SK-N-SH (cell line): Measurements from ENCODE around the gene BID.

Experiments
- EZH2phosphoT487 ChIP-seq: fragments of 200-600 bp; sonication (generic); IDR thresholded peaks from 2 replicates; pipeline ENCODE4 v1.6.1; 2017; ENCODE audit warnings: low read depth, mixed run types, mild to moderate bottlenecking, antibody characterized with exemption, moderate library complexity, borderline replicate concordance
- FOXM1 ChIP-seq: IDR thresholded peaks from 2 replicates; pipeline ENCODE4 v1.4.0; 2012; ENCODE audit warnings: low read depth, mild to moderate bottlenecking
- MXI1 ChIP-seq: IDR thresholded peaks from 2 replicates; pipeline ENCODE4 v1.6.1; 2012; ENCODE audit warnings: mild to moderate bottlenecking, low read depth, low read length, improper control_type of control experiment
- NRF1 ChIP-seq: IDR thresholded peaks from 2 replicates; pipeline ENCODE4 v1.6.1; 2012; ENCODE audit warnings: low read depth, mild to moderate bottlenecking, low read length
- POLR2AphosphoS5 ChIP-seq: IDR thresholded peaks from 2 replicates; pipeline ENCODE4 v1.6.1; 2012; ENCODE audit warnings: low read depth, low read length
- RFX5 ChIP-seq: IDR thresholded peaks from 2 replicates; pipeline ENCODE4 v1.6.1; 2012; ENCODE audit warnings: mild to moderate bottlenecking, improper control_type of control experiment, low read length
- SIN3A ChIP-seq: IDR thresholded peaks from 2 replicates; pipeline ENCODE4 v1.6.1; 2012; ENCODE audit warnings: low read depth, mild to moderate bottlenecking, low read length, moderate library complexity, borderline replicate concordance
- TCF12 ChIP-seq: IDR thresholded peaks from 2 replicates; pipeline ENCODE4 v1.4.0; 2012
- TF ChIP-seq, protein P1 (sequence below): fragments of 200-600 bp; sonication (generic); IDR thresholded peaks from 2 replicates; pipeline ENCODE4 v1.6.1; 2017; ENCODE audit warnings: antibody characterized with exemption, mild to moderate bottlenecking, moderate library complexity
- TF ChIP-seq, protein P2 (sequence below): fragments of 150-350 bp; IDR thresholded peaks from 2 replicates; pipeline ENCODE4 v1.6.1; 2017; ENCODE audit warnings: antibody characterized with exemption, low read length, low read depth, borderline replicate concordance

DNA sequence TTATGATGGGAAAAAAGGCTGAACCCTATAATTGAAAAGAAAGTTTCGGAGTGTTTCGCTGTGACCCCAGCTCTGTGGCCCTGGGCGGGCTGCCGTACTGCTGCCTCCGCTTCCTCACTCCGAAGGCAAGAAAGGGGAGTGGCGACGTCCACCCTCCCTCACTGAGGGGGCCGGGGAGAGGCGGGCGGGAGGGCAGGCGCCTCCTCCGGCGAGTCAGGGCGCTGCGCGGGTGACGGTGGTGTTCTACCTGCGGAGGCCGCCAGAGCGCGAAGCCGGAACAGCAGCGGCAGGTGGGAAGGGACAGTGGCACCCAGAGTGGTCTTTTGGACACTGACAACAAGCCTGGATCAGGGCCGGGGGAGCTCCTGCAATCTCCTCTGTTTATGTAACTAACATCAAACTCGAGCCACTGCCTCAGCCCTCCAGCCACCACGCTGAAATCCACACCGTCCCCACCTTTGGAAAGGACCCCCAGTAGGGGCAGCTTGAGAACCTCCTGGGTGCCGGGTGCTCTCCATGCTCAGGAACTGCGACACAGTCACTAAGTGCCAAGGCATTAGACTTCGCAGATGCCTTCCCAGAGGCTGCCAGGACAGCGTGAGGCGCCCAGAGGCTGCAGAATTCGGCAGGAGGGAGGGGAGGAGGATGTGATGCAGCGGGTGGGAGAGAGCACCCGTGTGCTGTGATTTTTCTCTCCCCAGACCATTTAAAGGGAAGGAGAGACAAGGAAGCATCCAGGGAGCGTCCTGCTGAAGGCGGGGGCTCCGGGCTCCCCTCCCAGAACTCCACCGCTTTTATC is 25.5 kb downstream of the BID start:
- no peak for TF ChIP-seq POLR2AphosphoS5
- TF ChIP-seq EZH2phosphoT487, result no peak
- TF ChIP-seq, protein P1, sequence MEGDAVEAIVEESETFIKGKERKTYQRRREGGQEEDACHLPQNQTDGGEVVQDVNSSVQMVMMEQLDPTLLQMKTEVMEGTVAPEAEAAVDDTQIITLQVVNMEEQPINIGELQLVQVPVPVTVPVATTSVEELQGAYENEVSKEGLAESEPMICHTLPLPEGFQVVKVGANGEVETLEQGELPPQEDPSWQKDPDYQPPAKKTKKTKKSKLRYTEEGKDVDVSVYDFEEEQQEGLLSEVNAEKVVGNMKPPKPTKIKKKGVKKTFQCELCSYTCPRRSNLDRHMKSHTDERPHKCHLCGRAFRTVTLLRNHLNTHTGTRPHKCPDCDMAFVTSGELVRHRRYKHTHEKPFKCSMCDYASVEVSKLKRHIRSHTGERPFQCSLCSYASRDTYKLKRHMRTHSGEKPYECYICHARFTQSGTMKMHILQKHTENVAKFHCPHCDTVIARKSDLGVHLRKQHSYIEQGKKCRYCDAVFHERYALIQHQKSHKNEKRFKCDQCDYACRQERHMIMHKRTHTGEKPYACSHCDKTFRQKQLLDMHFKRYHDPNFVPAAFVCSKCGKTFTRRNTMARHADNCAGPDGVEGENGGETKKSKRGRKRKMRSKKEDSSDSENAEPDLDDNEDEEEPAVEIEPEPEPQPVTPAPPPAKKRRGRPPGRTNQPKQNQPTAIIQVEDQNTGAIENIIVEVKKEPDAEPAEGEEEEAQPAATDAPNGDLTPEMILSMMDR, result no peak
- no peak for TF ChIP-seq SIN3A
- TF ChIP-seq NRF1, result no peak
- no peak for TF ChIP-seq FOXM1
- TF ChIP-seq MXI1, result no peak
- TF ChIP-seq RFX5, result no peak
- no peak for TF ChIP-seq TCF12
- TF ChIP-seq, protein P2, sequence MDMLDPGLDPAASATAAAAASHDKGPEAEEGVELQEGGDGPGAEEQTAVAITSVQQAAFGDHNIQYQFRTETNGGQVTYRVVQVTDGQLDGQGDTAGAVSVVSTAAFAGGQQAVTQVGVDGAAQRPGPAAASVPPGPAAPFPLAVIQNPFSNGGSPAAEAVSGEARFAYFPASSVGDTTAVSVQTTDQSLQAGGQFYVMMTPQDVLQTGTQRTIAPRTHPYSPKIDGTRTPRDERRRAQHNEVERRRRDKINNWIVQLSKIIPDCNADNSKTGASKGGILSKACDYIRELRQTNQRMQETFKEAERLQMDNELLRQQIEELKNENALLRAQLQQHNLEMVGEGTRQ, result no peak
